HG03378 (cell line): ENCODE data around the gene FKBP10.
A peak's percentile ranks its signal among the peaks of the same experiment; 100 is the strongest.

Experiments
- ATAC-seq: cut with Tn5 transposase; IDR thresholded peaks from one replicate; pipeline ENCODE4 v1.9.1; 2021; ENCODE audit warnings: mild to moderate bottlenecking, moderate library complexity; ENCODE audit not compliant: unreplicated experiment

The FKBP10 gene

GRCh38 chr17:41782142-41782541 is 30.7 kb upstream of the FKBP10 start:
- ATAC-seq = no peak

GRCh38 chr17:41784207-41784744 is 28.5 kb upstream of the FKBP10 start:
- ATAC-seq = no peak

- ATAC-seq = no peak
These were observed 27.5 kb upstream of the FKBP10 start for GRCh38 chr17:41785091-41785858.

GRCh38 chr17:41785859-41786226 is 27.0 kb upstream of the FKBP10 start:
- ATAC-seq = no peak

- peak; percentile 64 for ATAC-seq
These were observed 26.4 kb upstream of the FKBP10 start, which contains the start of gene JUP for GRCh38 chr17:41786227-41787020. Gene JUP (minus strand): TSS chr17:41786711. CDS start chr17:41771854, 14,857 bp downstream.

- no peak for ATAC-seq
These were observed 25.8 kb upstream of the FKBP10 start for GRCh38 chr17:41787021-41787418.

- no peak for ATAC-seq
These were observed 19.7 kb upstream of the FKBP10 start for GRCh38 chr17:41792845-41793783.

- ATAC-seq = no peak
These were observed 18.8 kb upstream of the FKBP10 start for GRCh38 chr17:41793784-41794539.

- no peak for ATAC-seq
These were observed 18.2 kb upstream of the FKBP10 start for GRCh38 chr17:41794540-41794975.

GRCh38 chr17:41796121-41796895 is 16.5 kb upstream of the FKBP10 start:
- no peak for ATAC-seq

- ATAC-seq = no peak
These were observed 15.4 kb upstream of the FKBP10 start for GRCh38 chr17:41797377-41797776.

- no peak for ATAC-seq
These were observed 13.4 kb upstream of the FKBP10 start for GRCh38 chr17:41799366-41799765.

- ATAC-seq = no peak
These were observed 12.0 kb upstream of the FKBP10 start for GRCh38 chr17:41800601-41801373.

GRCh38 chr17:41801374-41802271 is 11.2 kb upstream of the FKBP10 start:
- ATAC-seq = no peak

GRCh38 chr17:41803049-41804020 is 9.5 kb upstream of the FKBP10 start:
- ATAC-seq = no peak
